SK-N-SH treated with all-trans-retinoic acid at 6 μM for 48 hours (cell line): Measurements from ENCODE around the gene PPP1R3E.

ENCODE experiments used
- GLIS3 ChIP-seq: fragments of 250-450 bp; sonication (Bioruptor Pico); IDR thresholded peaks from 2 replicates; pipeline ENCODE4 v1.5.0; 2020; ENCODE audit warnings: mild to moderate bottlenecking, moderate library complexity
- ISL1 ChIP-seq: fragments of 250-450 bp; sonication (Bioruptor Pico); IDR thresholded peaks from 2 replicates; pipeline ENCODE4 v2.1.2; 2022; ENCODE audit warnings: mild to moderate bottlenecking, moderate library complexity
- ZFP3 ChIP-seq: fragments of 250-450 bp; sonication (Bioruptor Pico); IDR thresholded peaks from 2 replicates; pipeline ENCODE4 v1.5.0; 2020; ENCODE audit warnings: mild to moderate bottlenecking, moderate library complexity
- ZNF565 ChIP-seq: fragments of 450-650 bp; formaldehyde crosslinking; conservative IDR thresholded peaks from 2 replicates; pipeline ENCODE4 v1.5.0; 2020; ENCODE audit warnings: low read depth, mild to moderate bottlenecking, moderate library complexity
- TF ChIP-seq, protein P1 (sequence below): fragments of 250-450 bp; sonication (Bioruptor Pico); IDR thresholded peaks from 2 replicates; pipeline ENCODE4 v1.5.1; 2020; ENCODE audit warnings: low read depth, mild to moderate bottlenecking, moderate library complexity

GRCh38 chr14:23345987-23346692 is 43.5 kb upstream of the PPP1R3E start:
- no peak for TF ChIP-seq ISL1 (CRISPR knock-in tag)
- TF ChIP-seq ZNF565 (CRISPR knock-in tag): no peak
- TF ChIP-seq GLIS3 (CRISPR knock-in tag): no peak
- TF ChIP-seq, protein P1, sequence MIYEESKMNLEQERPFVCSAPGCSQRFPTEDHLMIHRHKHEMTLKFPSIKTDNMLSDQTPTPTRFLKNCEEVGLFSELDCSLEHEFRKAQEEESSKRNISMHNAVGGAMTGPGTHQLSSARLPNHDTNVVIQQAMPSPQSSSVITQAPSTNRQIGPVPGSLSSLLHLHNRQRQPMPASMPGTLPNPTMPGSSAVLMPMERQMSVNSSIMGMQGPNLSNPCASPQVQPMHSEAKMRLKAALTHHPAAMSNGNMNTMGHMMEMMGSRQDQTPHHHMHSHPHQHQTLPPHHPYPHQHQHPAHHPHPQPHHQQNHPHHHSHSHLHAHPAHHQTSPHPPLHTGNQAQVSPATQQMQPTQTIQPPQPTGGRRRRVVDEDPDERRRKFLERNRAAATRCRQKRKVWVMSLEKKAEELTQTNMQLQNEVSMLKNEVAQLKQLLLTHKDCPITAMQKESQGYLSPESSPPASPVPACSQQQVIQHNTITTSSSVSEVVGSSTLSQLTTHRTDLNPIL: no peak
- TF ChIP-seq ZFP3: no peak
